Loucy (cell line): ENCODE results near the gene FARP1.

Source experiments
- H2AFZ ChIP-seq: fragments of 200-600 bp; sonication (generic); 2 replicates; pipeline ENCODE4 v1.6.0; 2016; ENCODE audit warnings: antibody characterized with exemption, mild to moderate bottlenecking, low read length, moderate library complexity
- H3F3A ChIP-seq: fragments of 200-600 bp; 2 replicates; pipeline ENCODE4 v1.6.0; 2016; ENCODE audit warnings: antibody characterized with exemption, low read depth, mild to moderate bottlenecking
- H3K27me3 ChIP-seq: fragments of 200-600 bp; sonication (generic); 2 replicates; pipeline ENCODE4 v1.6.1; 2014; ENCODE audit warnings: low read length, mild to moderate bottlenecking; ENCODE audit not compliant: insufficient read depth, poor library complexity, severe bottlenecking
- H3K36me3 ChIP-seq: fragments of 200-600 bp; sonication (generic); 2 replicates; pipeline ENCODE4 v1.6.1; 2016; ENCODE audit warnings: low read length; ENCODE audit not compliant: insufficient read depth
- H3K4me1 ChIP-seq: fragments of 200-600 bp; sonication (generic); 2 replicates; pipeline ENCODE4 v1.5.1; 2014; ENCODE audit warnings: low read length, mild to moderate bottlenecking; ENCODE audit not compliant: insufficient read depth, poor library complexity, severe bottlenecking
- H3K4me2 ChIP-seq: fragments of 200-600 bp; sonication (generic); 2 replicates; pipeline ENCODE4 v1.6.0; 2014; ENCODE audit warnings: antibody characterized with exemption, low read length, low read depth, mild to moderate bottlenecking; ENCODE audit not compliant: poor library complexity, severe bottlenecking
- H3K4me3 ChIP-seq: fragments of 200-600 bp; sonication (generic); 2 replicates; pipeline ENCODE4 v1.5.1; 2014; ENCODE audit warnings: low read length, mild to moderate bottlenecking, mixed read lengths; ENCODE audit not compliant: poor library complexity, severe bottlenecking
- H3K79me2 ChIP-seq: fragments of 200-600 bp; sonication (generic); 2 replicates; pipeline ENCODE4 v1.6.1; 2014; ENCODE audit warnings: low read length; ENCODE audit not compliant: insufficient read depth
- H3K9ac ChIP-seq: fragments of 200-600 bp; sonication (generic); 2 replicates; pipeline ENCODE4 v1.6.0; 2014; ENCODE audit warnings: mild to moderate bottlenecking, low read depth, low read length, moderate library complexity; ENCODE audit not compliant: poor library complexity, severe bottlenecking
- H3K9me2 ChIP-seq: fragments of 200-600 bp; sonication (generic); replicated peaks from 2 replicates; pipeline ENCODE4 v1.6.1; 2016; ENCODE audit warnings: low read depth, low read length, mixed read lengths
- H3K9me3 ChIP-seq: fragments of 200-600 bp; sonication (generic); 2 replicates; pipeline ENCODE4 v1.6.1; 2014; ENCODE audit warnings: mild to moderate bottlenecking, antibody characterized with exemption, low read length, low read depth; ENCODE audit not compliant: insufficient read depth
- H4K20me1 ChIP-seq: fragments of 200-600 bp; sonication (generic); 2 replicates; pipeline ENCODE4 v1.6.0; 2014; ENCODE audit warnings: antibody characterized with exemption, low read length, mild to moderate bottlenecking; ENCODE audit not compliant: insufficient read depth, poor library complexity, severe bottlenecking
- CTCF ChIP-seq: fragments of 200-600 bp; sonication (generic); conservative IDR thresholded peaks from 2 replicates; pipeline ENCODE4 v1.5.1; 2014; ENCODE audit warnings: mild to moderate bottlenecking, antibody characterized with exemption, low read length
- EZH2phosphoT487 ChIP-seq: fragments of 200-600 bp; IDR thresholded peaks from 2 replicates; pipeline ENCODE4 v1.6.1; 2018; ENCODE audit warnings: antibody characterized with exemption, mild to moderate bottlenecking, moderate library complexity, borderline replicate concordance

The FARP1 gene

GRCh38 chr13:98466634-98467236, 323.8 kb downstream of the FARP1 start:
- Histone ChIP-seq H3K4me3 (no peak overlapping the region), H2AFZ (no peak overlapping the region), H3K36me3 (peaks cover 60% of the 10 kb centered on the region; the same call in 1 of the 2 replicates), H3K9me2 (no peaks in the 10 kb centered on the region), H3K27me3 (no peaks in the 10 kb centered on the region), H4K20me1 (no peaks in the 10 kb centered on the region), H3K4me1 (no peaks in the 10 kb centered on the region), H3K79me2 (peaks cover 9% of the 10 kb centered on the region; the same call in 1 of the 2 replicates), H3K9ac (no peak overlapping the region), H3K4me2 (no peak overlapping the region), H3K9me3 (no peaks in the 10 kb centered on the region), H3F3A (no peaks in the 10 kb centered on the region)
- TF ChIP-seq CTCF: peak; percentile 72
- TF ChIP-seq EZH2phosphoT487: no peak

- Histone ChIP-seq H3K36me3 (peaks cover 60% of the 10 kb centered on the region; the same call in 1 of the 2 replicates), H3K4me1 (no peaks in the 10 kb centered on the region), H3K27me3 (no peaks in the 10 kb centered on the region), H3K9me2 (no peaks in the 10 kb centered on the region), H3K9me3 (no peaks in the 10 kb centered on the region), H3K9ac (no peak overlapping the region), H3F3A (no peaks in the 10 kb centered on the region), H3K4me3 (no peak overlapping the region), H3K4me2 (no peak overlapping the region), H3K79me2 (peaks cover 9% of the 10 kb centered on the region; the same call in 1 of the 2 replicates), H2AFZ (no peak overlapping the region), H4K20me1 (no peaks in the 10 kb centered on the region)
- TF ChIP-seq EZH2phosphoT487 (no peak), CTCF (no peak)
These were observed 324.5 kb downstream of the FARP1 start for GRCh38 chr13:98467263-98467985.

GRCh38 chr13:98468361-98468760, 325.5 kb downstream of the FARP1 start:
- H3K27me3 ChIP-seq: no peaks in the 10 kb centered on the region
- no peaks in the 10 kb centered on the region for H3K4me1 ChIP-seq
- TF ChIP-seq EZH2phosphoT487: no peak
- TF ChIP-seq CTCF: no peak
- H3F3A ChIP-seq: no peaks in the 10 kb centered on the region
- no peak overlapping the region for H2AFZ ChIP-seq
- no peaks in the 10 kb centered on the region for H4K20me1 ChIP-seq
- no peaks in the 10 kb centered on the region for H3K9me3 ChIP-seq
- no peak overlapping the region for H3K4me2 ChIP-seq
- no peak overlapping the region for H3K9ac ChIP-seq
- H3K9me2 ChIP-seq: no peaks in the 10 kb centered on the region
- peaks cover 57% of the 10 kb centered on the region; the same call in 1 of the 2 replicates for H3K36me3 ChIP-seq
- no peak overlapping the region for H3K4me3 ChIP-seq
- H3K79me2 ChIP-seq: peaks cover 7% of the 10 kb centered on the region; the same call in 1 of the 2 replicates
